IMR-90 (cell line): ENCODE measurements around the gene TCF7L2. TPM values are rescaled to one million over a fixed set of nuclear protein-coding genes. Genes with fewer than 3 reads are reported as not detected.

Source experiments
- ATAC-seq: fragments of 200-7000 bp; cut with Tn5 transposase; 2 replicates; pipeline ENCODE4 v1.9.1; 2020; ENCODE audit warnings: low read depth, mild to moderate bottlenecking, moderate library complexity
- BruUV-seq: library from RNA; stranded (reverse); fragments of 400-500 nt; replicated peaks from 2 replicates; lab custom pipeline; 2021; lab: Mats Ljungman, UMichigan
- CTCF ChIA-PET: fragments of 300-600 bp; formaldehyde crosslinking; extraction: SDS; loops from one replicate; lab custom pipeline; 2021; ENCODE audit warnings: antibody characterized with exemption; lab: Yijun Ruan, JAX
- POLR2A ChIA-PET: fragments of 300-600 bp; sonication (Branson Sonifier 250); formaldehyde crosslinking; loops from one replicate; lab custom pipeline; 2022; ENCODE audit warnings: antibody characterized with exemption; ENCODE audit not compliant: unreplicated experiment; lab: Charles Lee
- DNase-seq: peaks from one replicate; pipeline ENCODE4 v3.0.0; 2013
- H2AFZ ChIP-seq: replicated peaks from 2 replicates; pipeline ENCODE3; 2013; ENCODE audit warnings: low read length, mild to moderate bottlenecking; ENCODE audit not compliant: poor library complexity
- H2AK5ac ChIP-seq: 2 replicates; pipeline ENCODE4 v1.6.1; 2013; ENCODE audit warnings: low read depth, low read length, inconsistent platforms
- H2AK9ac ChIP-seq: replicated peaks from 2 replicates; pipeline ENCODE3; 2013; ENCODE audit warnings: mild to moderate bottlenecking, low read depth, low read length, moderate library complexity; ENCODE audit not compliant: poor library complexity
- H2BK120ac ChIP-seq: 2 replicates; pipeline ENCODE4 v1.6.1; 2013; ENCODE audit warnings: low read depth, low read length, inconsistent platforms
- H2BK15ac ChIP-seq: 3 replicates; pipeline ENCODE4 v1.6.1; 2013; ENCODE audit warnings: low read depth, low read length, inconsistent platforms
- H2BK20ac ChIP-seq: 2 replicates; pipeline ENCODE4 v1.6.1; 2013; ENCODE audit warnings: low read depth, mild to moderate bottlenecking, inconsistent platforms, low read length, moderate library complexity
- H2BK5ac ChIP-seq: 2 replicates; pipeline ENCODE4 v1.6.1; 2013; ENCODE audit warnings: mild to moderate bottlenecking, low read depth, low read length, inconsistent platforms; ENCODE audit not compliant: poor library complexity, severe bottlenecking
- H3K14ac ChIP-seq: replicated peaks from 2 replicates; pipeline ENCODE4 v1.6.1; 2013; ENCODE audit warnings: low read depth, low read length, inconsistent platforms
- H3K18ac ChIP-seq: 2 replicates; pipeline ENCODE4 v1.6.1; 2013; ENCODE audit warnings: low read depth, low read length, control low read depth
- H3K23ac ChIP-seq: 2 replicates; pipeline ENCODE4 v1.6.1; 2013; ENCODE audit warnings: low read depth, low read length, inconsistent platforms
- H3K27ac ChIP-seq: 2 replicates; pipeline ENCODE4 v1.5.1; 2013; ENCODE audit warnings: mild to moderate bottlenecking, control low read depth, low read length; ENCODE audit not compliant: insufficient read depth
- H3K27me3 ChIP-seq: 2 replicates; pipeline ENCODE4 v1.6.1; 2013; ENCODE audit warnings: low read length; ENCODE audit not compliant: control insufficient read depth, insufficient read depth
- H3K36me3 ChIP-seq: 2 replicates; pipeline ENCODE4 v1.6.1; 2013; ENCODE audit warnings: low read length, mixed read lengths; ENCODE audit not compliant: control insufficient read depth, insufficient read depth
- H3K4ac ChIP-seq: 2 replicates; pipeline ENCODE4 v1.6.1; 2013; ENCODE audit warnings: low read depth, low read length, inconsistent platforms
- H3K4me1 ChIP-seq: 2 replicates; pipeline ENCODE4 v1.6.1; 2013; ENCODE audit warnings: low read length, mixed read lengths; ENCODE audit not compliant: control insufficient read depth, insufficient read depth
- H3K4me2 ChIP-seq: 2 replicates; pipeline ENCODE4 v1.6.1; 2013; ENCODE audit warnings: low read depth, mild to moderate bottlenecking, control low read depth, low read length, moderate library complexity
- H3K4me3 ChIP-seq: 2 replicates; pipeline ENCODE4 v1.5.1; 2013; ENCODE audit warnings: low read depth, mild to moderate bottlenecking, control low read depth, low read length, moderate library complexity; ENCODE audit not compliant: insufficient read depth
- H3K56ac ChIP-seq: 2 replicates; pipeline ENCODE4 v1.6.1; 2013; ENCODE audit warnings: low read length, inconsistent platforms; ENCODE audit not compliant: insufficient read depth; ENCODE audit errors: extremely low read depth
- H3K79me1 ChIP-seq, 2 experiments: 2 replicates each; pipeline ENCODE4 v1.6.1; 2013; ENCODE audit warnings: low read length in 2 of 2, inconsistent platforms in 1 of 2, low read depth in 1 of 2
- H3K9ac ChIP-seq: 2 replicates; pipeline ENCODE4 v1.6.1; 2013; ENCODE audit warnings: low read depth, low read length, control low read depth
- H3K9me1 ChIP-seq: 2 replicates; pipeline ENCODE4 v1.6.1; 2013; ENCODE audit warnings: low read length, inconsistent platforms; ENCODE audit not compliant: insufficient read depth
- H3K9me3 ChIP-seq: 2 replicates; pipeline ENCODE4 v1.6.1; 2013; ENCODE audit warnings: low read length; ENCODE audit not compliant: control insufficient read depth, insufficient read depth
- H4K20me1 ChIP-seq: 2 replicates; pipeline ENCODE4 v1.6.1; 2013; ENCODE audit warnings: low read length, inconsistent platforms; ENCODE audit not compliant: insufficient read depth
- H4K5ac ChIP-seq: 2 replicates; pipeline ENCODE4 v1.6.1; 2013; ENCODE audit warnings: mild to moderate bottlenecking, low read depth, low read length, control low read depth
- H4K8ac ChIP-seq, 2 experiments: 2 replicates each; pipeline ENCODE4 v1.6.1; 2013; ENCODE audit warnings: low read depth in 2 of 2, low read length in 2 of 2, control low read depth in 1 of 2, inconsistent platforms in 1 of 2
- H4K91ac ChIP-seq: 2 replicates; pipeline ENCODE4 v1.6.1; 2013; ENCODE audit warnings: low read depth, low read length, inconsistent platforms; ENCODE audit not compliant: insufficient read depth
- BHLHE40 ChIP-seq: fragments of 150-350 bp; IDR thresholded peaks from 2 replicates; pipeline ENCODE4 v1.6.1; 2016; ENCODE audit warnings: mild to moderate bottlenecking, low read depth, low read length
- CEBPB ChIP-seq: IDR thresholded peaks from 2 replicates; pipeline ENCODE4 v1.6.1; 2012; ENCODE audit warnings: low read depth, low read length, improper control_type of control experiment
- CHD1 ChIP-seq: IDR thresholded peaks from 2 replicates; pipeline ENCODE4 v1.6.1; 2012; ENCODE audit warnings: low read depth, low read length, improper control_type of control experiment
- FOS ChIP-seq: fragments of 150-350 bp; IDR thresholded peaks from 2 replicates; pipeline ENCODE4 v1.6.1; 2016; ENCODE audit warnings: low read depth, low read length
- MAFK ChIP-seq: IDR thresholded peaks from 2 replicates; pipeline ENCODE4 v1.6.1; 2012; ENCODE audit warnings: low read depth, low read length, improper control_type of control experiment
- MAZ ChIP-seq: IDR thresholded peaks from 2 replicates; pipeline ENCODE4 v1.6.1; 2012; ENCODE audit warnings: low read depth, mild to moderate bottlenecking, low read length, improper control_type of control experiment, moderate library complexity, borderline replicate concordance
- MXI1 ChIP-seq: IDR thresholded peaks from 2 replicates; pipeline ENCODE4 v1.6.1; 2012; ENCODE audit warnings: low read depth, mild to moderate bottlenecking, low read length, moderate library complexity, borderline replicate concordance
- NFE2L2 ChIP-seq: fragments of 150-350 bp; IDR thresholded peaks from 2 replicates; pipeline ENCODE4 v1.6.1; 2016; ENCODE audit warnings: low read depth, mild to moderate bottlenecking, low read length
- POLR2A ChIP-seq: IDR thresholded peaks from 2 replicates; pipeline ENCODE4 v1.6.1; 2012; ENCODE audit warnings: mild to moderate bottlenecking, low read depth, low read length
- RAD21 ChIP-seq: IDR thresholded peaks from 2 replicates; pipeline ENCODE4 v1.6.1; 2012; ENCODE audit warnings: low read length, improper control_type of control experiment
- RCOR1 ChIP-seq: IDR thresholded peaks from 2 replicates; pipeline ENCODE4 v1.6.1; 2012; ENCODE audit warnings: mild to moderate bottlenecking, low read length, improper control_type of control experiment; ENCODE audit not compliant: insufficient replicate concordance
- RFX5 ChIP-seq: IDR thresholded peaks from 2 replicates; pipeline ENCODE4 v1.8.0; 2012; ENCODE audit warnings: low read depth, mild to moderate bottlenecking, low read length, moderate library complexity
- SMC3 ChIP-seq: fragments of 150-350 bp; IDR thresholded peaks from 2 replicates; pipeline ENCODE4 v1.6.1; 2016; ENCODE audit warnings: low read depth, mild to moderate bottlenecking, antibody characterized with exemption, low read length, moderate library complexity
- WGBS, 2 experiments: methylation state at CpG; one replicate each; pipeline versions ENCODE4 v1.1.5 to v1.1.7; 2013; ENCODE audit warnings: missing lambda C conversion rate in 2 of 2; ENCODE audit not compliant: insufficient read length in 1 of 2; ENCODE audit errors: extremely low coverage in 2 of 2; 5-methylcytosine and 5-hydroxymethylcytosine counted together
- dilution Hi-C: fragments of 300-500 bp; cut with HindIII; formaldehyde crosslinking; loops from one replicate; pipeline ENCODE4 v1.14.3; 2018; ENCODE audit warnings: low sequenced_read_pairs; ENCODE audit not compliant: unreplicated experiment
- in situ Hi-C: fragments of 300-500 bp; cut with MboI; formaldehyde crosslinking; loops from 3 replicates; pipeline ENCODE4 v1.14.3; 2019; ENCODE audit warnings: low sequenced_read_pairs, inconsistent platforms, mixed read lengths
- intact Hi-C: fragments of 100-400 bp; cut with micrococcal nuclease; formaldehyde crosslinking; loops from 2 replicates; pipeline ENCODE4 v1.10.0; 2022
- polyA plus RNA-seq, 3 experiments: library from polyadenylated mRNA; depleted of rRNA; stranded (reverse); fragments of >200 nt; gene quantifications; 2 replicates each; pipeline ENCODE4 v1.2.3, GENCODE V29; 2012; ENCODE audit warnings: low replicate concordance in 1 of 3
- total RNA-seq: library from RNA; depleted of rRNA; stranded (reverse); fragments of >200 nt; gene quantifications from 2 replicates; pipeline ENCODE4 v1.2.3, GENCODE V29; 2012
- TF ChIP-seq, protein P1 (sequence below): fragments of 150-350 bp; IDR thresholded peaks from 2 replicates; pipeline ENCODE4 v1.6.1; 2017; ENCODE audit warnings: mild to moderate bottlenecking, antibody characterized with exemption, low read length, low read depth
- TF ChIP-seq, protein P2 (sequence below): conservative IDR thresholded peaks from 2 replicates; pipeline ENCODE4 v1.5.1; 2012; ENCODE audit warnings: mild to moderate bottlenecking, low read depth, low read length, improper control_type of control experiment
- TF ChIP-seq, protein P3 (sequence below): fragments of 150-350 bp; IDR thresholded peaks from 2 replicates; pipeline ENCODE4 v1.6.1; 2016; ENCODE audit warnings: low read depth, mild to moderate bottlenecking, low read length, moderate library complexity, borderline replicate concordance

Gene TCF7L2
- total and polyA plus RNA-seq, 2 of the 4 experiments (the other 2 are of a cell fraction): 1.3 to 12.2 TPM

DNA sequence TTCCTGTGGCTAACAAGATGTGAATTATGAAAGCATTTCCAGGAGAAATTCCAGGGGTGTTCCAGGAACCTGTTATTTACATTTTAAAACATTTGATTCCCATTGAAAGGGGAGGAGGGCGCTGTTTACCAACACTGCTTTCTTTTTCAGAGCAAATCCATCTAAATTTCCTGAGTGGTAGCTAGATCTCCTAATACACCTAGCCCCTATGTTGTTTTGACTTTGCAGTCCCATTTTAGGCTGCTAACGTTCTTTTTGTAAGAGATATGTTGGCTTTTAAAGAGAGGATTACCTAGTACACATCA is 130.8 kb downstream of the TCF7L2 start:
- Histone ChIP-seq H4K20me1 (peaks cover 3% of the 10 kb centered on the region; the same call in 1 of the 2 replicates), H3K9ac (no peak overlapping the region), H4K91ac (no peak overlapping the region), H3K14ac (no peak overlapping the region), H2AK5ac (no peak overlapping the region), H2BK120ac (no peak overlapping the region), H3K4ac (no peak overlapping the region), H3K27ac (no peak overlapping the region), H4K8ac (no peak overlapping the region), H4K5ac (no peak overlapping the region), H3K9me1 (peaks cover 21% of the 10 kb centered on the region), H2BK15ac (no peak overlapping the region), H2AK9ac (no peak overlapping the region), H2BK20ac (no peak overlapping the region), H3K36me3 (peaks cover 4% of the 10 kb centered on the region; the same call in 1 of the 2 replicates), H3K18ac (no peak overlapping the region), H3K4me2 (no peak overlapping the region), H3K23ac (no peak overlapping the region), H2AFZ (no peak overlapping the region), H3K79me1 (peaks cover 25 to 44% of the 10 kb centered on the region in 2 experiments), H3K27me3 (no peaks in the 10 kb centered on the region), H3K4me3 (no peak overlapping the region), H3K56ac (no peak overlapping the region), H2BK5ac (no peak overlapping the region), H3K9me3 (no peaks in the 10 kb centered on the region), H3K4me1 (peaks cover 4% of the 10 kb centered on the region)
- ChIA-PET POLR2A (no interaction called here), CTCF (interaction anchor here (1.0 kb wide), 1 partner anchor 9 kb away, joined by 3 read pairs; no protein-coding TSS in a partner anchor)
- BruUV-seq: no TSS peak
- intact Hi-C loops (no loop called here), dilution Hi-C loops (no loop called here), in situ Hi-C loops (no loop called here)
- TF ChIP-seq POLR2A (no peak), NFE2L2 (no peak), MAFK (no peak), RAD21 (peak; percentile 8; the same call in 1 of the 2 replicates), MXI1 (no peak), SMC3 (0 out of 2 replicates have a peak, but pooled peaks have one; percentile 4), CEBPB (no peak), BHLHE40 (no peak), RCOR1 (no peak), CHD1 (no peak), FOS (no peak), RFX5 (no peak), MAZ (no peak)
- TF ChIP-seq, protein P1, sequence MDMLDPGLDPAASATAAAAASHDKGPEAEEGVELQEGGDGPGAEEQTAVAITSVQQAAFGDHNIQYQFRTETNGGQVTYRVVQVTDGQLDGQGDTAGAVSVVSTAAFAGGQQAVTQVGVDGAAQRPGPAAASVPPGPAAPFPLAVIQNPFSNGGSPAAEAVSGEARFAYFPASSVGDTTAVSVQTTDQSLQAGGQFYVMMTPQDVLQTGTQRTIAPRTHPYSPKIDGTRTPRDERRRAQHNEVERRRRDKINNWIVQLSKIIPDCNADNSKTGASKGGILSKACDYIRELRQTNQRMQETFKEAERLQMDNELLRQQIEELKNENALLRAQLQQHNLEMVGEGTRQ: no peak
- TF ChIP-seq, protein P2, sequence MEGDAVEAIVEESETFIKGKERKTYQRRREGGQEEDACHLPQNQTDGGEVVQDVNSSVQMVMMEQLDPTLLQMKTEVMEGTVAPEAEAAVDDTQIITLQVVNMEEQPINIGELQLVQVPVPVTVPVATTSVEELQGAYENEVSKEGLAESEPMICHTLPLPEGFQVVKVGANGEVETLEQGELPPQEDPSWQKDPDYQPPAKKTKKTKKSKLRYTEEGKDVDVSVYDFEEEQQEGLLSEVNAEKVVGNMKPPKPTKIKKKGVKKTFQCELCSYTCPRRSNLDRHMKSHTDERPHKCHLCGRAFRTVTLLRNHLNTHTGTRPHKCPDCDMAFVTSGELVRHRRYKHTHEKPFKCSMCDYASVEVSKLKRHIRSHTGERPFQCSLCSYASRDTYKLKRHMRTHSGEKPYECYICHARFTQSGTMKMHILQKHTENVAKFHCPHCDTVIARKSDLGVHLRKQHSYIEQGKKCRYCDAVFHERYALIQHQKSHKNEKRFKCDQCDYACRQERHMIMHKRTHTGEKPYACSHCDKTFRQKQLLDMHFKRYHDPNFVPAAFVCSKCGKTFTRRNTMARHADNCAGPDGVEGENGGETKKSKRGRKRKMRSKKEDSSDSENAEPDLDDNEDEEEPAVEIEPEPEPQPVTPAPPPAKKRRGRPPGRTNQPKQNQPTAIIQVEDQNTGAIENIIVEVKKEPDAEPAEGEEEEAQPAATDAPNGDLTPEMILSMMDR: 0 out of 2 replicates have a peak, but pooled peaks have one; percentile 16
- TF ChIP-seq, protein P3, sequence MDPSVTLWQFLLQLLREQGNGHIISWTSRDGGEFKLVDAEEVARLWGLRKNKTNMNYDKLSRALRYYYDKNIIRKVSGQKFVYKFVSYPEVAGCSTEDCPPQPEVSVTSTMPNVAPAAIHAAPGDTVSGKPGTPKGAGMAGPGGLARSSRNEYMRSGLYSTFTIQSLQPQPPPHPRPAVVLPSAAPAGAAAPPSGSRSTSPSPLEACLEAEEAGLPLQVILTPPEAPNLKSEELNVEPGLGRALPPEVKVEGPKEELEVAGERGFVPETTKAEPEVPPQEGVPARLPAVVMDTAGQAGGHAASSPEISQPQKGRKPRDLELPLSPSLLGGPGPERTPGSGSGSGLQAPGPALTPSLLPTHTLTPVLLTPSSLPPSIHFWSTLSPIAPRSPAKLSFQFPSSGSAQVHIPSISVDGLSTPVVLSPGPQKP: no peak
- no CpG with 5 or more reads among the region's 2 CpGs for WGBS, 2 experiments
- DNase-seq (no peak), ATAC-seq (no peak)
